DMS114 treated with DMSO at 0.1 percent for 48 hours (cell line): ENCODE results near the gene MLF2.
A peak's percentile ranks its signal among the peaks of the same experiment; 100 is the strongest.

Experiments used
- DNase-seq: peaks from one replicate; lab custom pipeline; 2025; ENCODE audit not compliant: unreplicated experiment; lab: John Stamatoyannopoulos, UW

MLF2 gene

GRCh38 chr12:6752921-6753771 is at the start of gene MLF2:
Gene MLF2 (minus strand): TSS chr12:6753141. CDS start chr12:6752334, 807 bp downstream.
- DNase-seq, result peak; percentile 96

GRCh38 chr12:6799147-6799546 is 46.2 kb upstream of the MLF2 start:
- DNase-seq, result no peak

- no peak for DNase-seq
These were observed 43.6 kb upstream of the MLF2 start for GRCh38 chr12:6796576-6796975.

GRCh38 chr12:6795088-6795487 is 42.1 kb upstream of the MLF2 start:
- DNase-seq, result no peak

- DNase-seq, result no peak
These were observed 39.7 kb upstream of the MLF2 start for GRCh38 chr12:6792522-6793201.

- DNase-seq, result no peak
These were observed 39.1 kb upstream of the MLF2 start for GRCh38 chr12:6791931-6792520.

GRCh38 chr12:6790496-6791150 is 37.7 kb upstream of the MLF2 start:
- no peak for DNase-seq

- no peak for DNase-seq
These were observed 36.3 kb upstream of the MLF2 start, which contains the start of gene CD4 for GRCh38 chr12:6788972-6789924. Gene CD4 (plus strand): TSS chr12:6789528. CDS start chr12:6800139, 10,611 bp downstream.

GRCh38 chr12:6787309-6787708 is 34.4 kb upstream of the MLF2 start:
- no peak for DNase-seq

- no peak for DNase-seq
These were observed 33.6 kb upstream of the MLF2 start for GRCh38 chr12:6786416-6787094.

GRCh38 chr12:6784761-6785160 is 31.8 kb upstream of the MLF2 start:
- no peak for DNase-seq

GRCh38 chr12:6784296-6784695 is 31.4 kb upstream of the MLF2 start:
- DNase-seq, result no peak

- no peak for DNase-seq
These were observed 30.9 kb upstream of the MLF2 start for GRCh38 chr12:6783828-6784227.

- no peak for DNase-seq
These were observed 30.1 kb upstream of the MLF2 start for GRCh38 chr12:6782850-6783566.

- DNase-seq, result no peak
These were observed 29.2 kb upstream of the MLF2 start for GRCh38 chr12:6782119-6782518.

GRCh38 chr12:6780573-6780972 is 27.6 kb upstream of the MLF2 start:
- no peak for DNase-seq

- DNase-seq, result no peak
These were observed 26.9 kb upstream of the MLF2 start for GRCh38 chr12:6779708-6780432.
